ENCODE data around the gene SND1.

The SND1 gene

DNA sequence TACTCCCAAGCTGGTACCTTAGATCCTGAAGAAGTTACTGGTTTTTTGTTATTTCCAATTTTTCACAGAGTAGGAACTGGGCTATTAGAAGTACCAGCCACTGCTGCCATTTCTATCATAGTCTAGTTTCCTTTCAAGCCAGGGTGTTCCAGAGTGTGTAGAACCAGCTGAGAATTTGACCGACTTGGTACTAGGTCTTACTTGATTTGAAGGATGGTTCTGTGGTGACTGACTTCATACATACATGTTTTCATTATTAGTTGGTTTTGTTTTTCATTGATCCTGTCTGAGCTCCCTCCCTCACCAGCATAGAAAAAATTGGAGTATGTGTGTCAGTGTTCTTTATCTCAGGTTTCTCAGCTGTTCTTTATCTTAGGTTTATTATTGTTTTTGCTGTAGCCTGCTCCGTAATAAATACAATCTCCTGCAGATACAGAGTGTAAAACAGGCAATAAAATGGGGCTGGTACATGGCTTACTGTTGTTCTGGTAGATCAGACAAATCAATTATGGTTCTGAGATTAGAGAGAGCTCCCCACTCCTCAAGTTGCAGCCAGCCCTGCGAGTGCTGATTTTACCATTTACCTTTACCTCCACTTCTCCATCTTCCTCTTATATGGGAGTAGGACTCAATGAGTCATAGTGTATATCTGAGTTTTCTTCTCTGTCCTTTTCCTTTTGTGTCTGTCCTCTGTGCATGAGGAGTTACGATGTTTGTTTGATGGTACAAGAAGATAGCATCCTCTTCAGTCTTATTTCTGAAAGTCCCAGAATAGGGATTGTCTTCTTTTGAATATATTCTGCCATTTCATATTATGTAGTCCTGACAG lies 256.6 kb downstream of the SND1 start:
- no peak overlapping the region for H3K4me3 ChIP-seq (ENCODE audit: low read depth, low read length)
- in situ Hi-C loops (cut with HindIII; ENCODE audit: low sequenced_read_pairs): no loop called here
- DNase-seq (ENCODE audit: low read depth): no peak
- TF ChIP-seq, protein P1, sequence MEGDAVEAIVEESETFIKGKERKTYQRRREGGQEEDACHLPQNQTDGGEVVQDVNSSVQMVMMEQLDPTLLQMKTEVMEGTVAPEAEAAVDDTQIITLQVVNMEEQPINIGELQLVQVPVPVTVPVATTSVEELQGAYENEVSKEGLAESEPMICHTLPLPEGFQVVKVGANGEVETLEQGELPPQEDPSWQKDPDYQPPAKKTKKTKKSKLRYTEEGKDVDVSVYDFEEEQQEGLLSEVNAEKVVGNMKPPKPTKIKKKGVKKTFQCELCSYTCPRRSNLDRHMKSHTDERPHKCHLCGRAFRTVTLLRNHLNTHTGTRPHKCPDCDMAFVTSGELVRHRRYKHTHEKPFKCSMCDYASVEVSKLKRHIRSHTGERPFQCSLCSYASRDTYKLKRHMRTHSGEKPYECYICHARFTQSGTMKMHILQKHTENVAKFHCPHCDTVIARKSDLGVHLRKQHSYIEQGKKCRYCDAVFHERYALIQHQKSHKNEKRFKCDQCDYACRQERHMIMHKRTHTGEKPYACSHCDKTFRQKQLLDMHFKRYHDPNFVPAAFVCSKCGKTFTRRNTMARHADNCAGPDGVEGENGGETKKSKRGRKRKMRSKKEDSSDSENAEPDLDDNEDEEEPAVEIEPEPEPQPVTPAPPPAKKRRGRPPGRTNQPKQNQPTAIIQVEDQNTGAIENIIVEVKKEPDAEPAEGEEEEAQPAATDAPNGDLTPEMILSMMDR (IDR thresholded peaks at IDR 0.05; ENCODE audit: low read depth, low read length, missing control alignments): no peak

DNA sequence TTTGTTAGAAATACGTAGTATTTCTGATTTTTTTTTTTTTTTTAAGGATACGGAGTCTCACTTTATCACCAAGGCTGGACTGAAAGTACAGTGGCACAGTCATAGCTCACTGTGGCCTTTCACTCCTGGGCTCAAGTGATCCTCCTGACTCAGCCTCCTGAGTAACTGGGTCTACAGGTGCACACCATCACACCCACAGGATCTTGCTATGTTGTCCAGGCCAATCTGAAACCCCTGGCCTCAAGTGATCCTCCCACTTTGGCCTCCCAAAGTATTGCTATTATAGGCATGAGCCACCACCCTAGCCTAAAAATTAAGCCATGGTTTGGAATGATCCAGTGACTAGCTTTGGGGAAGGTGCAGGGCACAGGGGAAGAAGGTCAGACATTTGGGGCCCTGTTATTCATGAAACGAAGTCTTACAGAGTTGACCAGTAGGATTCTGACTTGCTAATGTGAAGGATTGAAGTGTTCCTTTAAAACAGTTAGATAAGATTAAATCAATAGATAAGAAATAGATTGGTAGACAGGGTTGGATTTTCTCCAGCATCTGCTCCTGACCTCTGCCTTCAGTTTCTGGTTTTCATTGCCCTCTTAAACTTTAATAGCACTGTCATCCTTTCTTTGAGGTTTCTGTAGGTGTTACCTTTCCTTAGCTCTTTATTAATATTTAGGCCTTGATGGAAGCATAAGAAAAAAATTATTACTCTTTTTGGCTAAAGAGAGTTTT lies 257.6 kb downstream of the SND1 start:
- TF ChIP-seq, protein P1 (IDR thresholded peaks at IDR 0.05; ENCODE audit: low read depth, low read length, missing control alignments): no peak
- DNase-seq (ENCODE audit: low read depth): no peak
- no peak overlapping the region for H3K4me3 ChIP-seq (ENCODE audit: low read depth, low read length)
- in situ Hi-C loops (cut with HindIII; ENCODE audit: low sequenced_read_pairs): no loop called here

DNA sequence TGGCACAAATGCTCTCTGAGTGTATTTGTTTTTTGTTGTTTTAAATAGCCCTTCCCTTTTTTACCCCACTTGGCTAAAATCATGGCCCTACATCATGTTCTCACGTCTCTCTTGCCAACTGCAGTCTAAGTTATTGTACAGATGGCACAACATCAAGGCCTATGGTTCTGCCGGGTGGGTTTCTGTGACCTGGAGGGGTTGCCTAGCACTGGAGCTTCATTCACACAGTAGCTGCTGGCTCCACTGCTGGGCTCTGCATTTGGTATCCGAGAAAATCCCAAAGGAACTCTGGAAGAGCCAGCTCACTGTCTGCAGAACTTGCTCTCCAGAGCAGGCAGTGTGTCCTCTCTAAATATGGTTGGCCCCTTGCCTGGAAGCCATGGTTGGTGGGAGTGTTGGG lies 258.7 kb downstream of the SND1 start:
- TF ChIP-seq, protein P1 (IDR thresholded peaks at IDR 0.05; ENCODE audit: low read depth, low read length, missing control alignments): no peak
- no peak overlapping the region for H3K4me3 ChIP-seq (ENCODE audit: low read depth, low read length)
- in situ Hi-C loops (cut with HindIII; ENCODE audit: low sequenced_read_pairs): no loop called here
- DNase-seq (ENCODE audit: low read depth): no peak

DNA sequence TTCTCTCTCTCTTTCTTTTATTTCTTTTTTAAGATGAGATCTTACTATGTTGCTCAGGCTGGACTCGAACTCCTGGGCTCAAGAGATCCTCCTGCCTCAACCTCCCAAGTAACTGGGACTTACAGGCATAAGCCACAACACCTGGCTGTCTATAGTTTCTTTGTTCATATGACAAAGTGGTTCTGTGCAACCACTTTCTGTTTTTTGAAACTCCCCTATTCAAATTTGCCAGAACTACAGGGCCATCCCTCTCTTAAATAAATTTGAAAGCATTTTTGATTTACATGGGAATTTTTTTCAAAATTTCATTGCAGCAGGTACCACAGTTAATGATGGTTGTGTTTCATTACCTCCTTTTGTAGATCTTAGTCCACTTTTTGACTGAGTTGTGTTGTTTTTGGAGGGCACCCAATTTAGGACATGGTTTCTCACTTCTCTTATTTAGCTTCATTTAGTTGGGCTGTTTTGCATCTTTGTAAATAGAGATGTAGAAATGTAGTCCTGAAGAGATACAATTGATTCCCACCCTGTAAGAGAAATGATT lies 260.0 kb downstream of the SND1 start:
- TF ChIP-seq, protein P1 (IDR thresholded peaks at IDR 0.05; ENCODE audit: low read depth, low read length, missing control alignments): no peak
- in situ Hi-C loops (cut with HindIII; ENCODE audit: low sequenced_read_pairs): no loop called here
- no peak overlapping the region for H3K4me3 ChIP-seq (ENCODE audit: low read depth, low read length)
- DNase-seq (ENCODE audit: low read depth): no peak

DNA sequence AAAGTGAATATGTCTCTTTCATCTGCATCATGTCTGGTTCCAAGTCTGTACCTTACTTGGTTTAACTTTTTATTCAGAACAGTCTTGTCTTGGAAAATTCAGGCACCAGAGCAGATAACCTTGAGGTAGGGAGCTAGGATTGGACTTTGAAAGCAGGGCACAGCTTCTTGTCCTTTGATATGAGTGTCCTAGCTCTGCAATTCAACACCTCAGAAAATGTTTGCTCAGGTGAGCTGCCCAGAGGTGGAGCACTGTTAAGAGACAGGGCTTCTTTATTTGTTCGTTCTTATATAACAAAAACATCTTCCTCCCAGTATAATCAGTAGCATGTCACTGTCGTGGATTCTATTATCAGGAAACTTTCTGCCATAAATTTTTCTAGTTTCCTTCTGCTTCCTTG lies 260.9 kb downstream of the SND1 start:
- no peak for DNase-seq (ENCODE audit: low read depth)
- TF ChIP-seq, protein P1 (IDR thresholded peaks at IDR 0.05; ENCODE audit: low read depth, low read length, missing control alignments): no peak
- no peak overlapping the region for H3K4me3 ChIP-seq (ENCODE audit: low read depth, low read length)
- in situ Hi-C loops (cut with HindIII; ENCODE audit: low sequenced_read_pairs): no loop called here

DNA sequence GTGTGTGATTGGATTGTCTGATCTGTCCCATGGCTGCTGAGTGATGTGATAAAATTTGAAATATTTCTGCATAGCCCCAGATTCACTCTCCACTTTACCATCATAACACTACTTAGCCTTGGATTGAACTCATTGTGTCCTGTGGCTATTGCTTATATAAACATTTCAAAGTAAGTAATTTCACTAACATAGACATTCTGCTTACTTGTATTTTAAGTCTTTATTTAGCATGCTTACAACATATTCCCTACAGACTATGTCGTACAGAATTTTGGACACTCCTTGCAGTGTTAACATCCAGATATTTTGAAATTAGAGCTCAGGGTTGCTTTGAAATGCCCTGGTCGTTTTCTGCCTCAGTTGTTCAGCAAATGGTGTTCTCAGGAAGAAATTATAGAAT lies 261.7 kb downstream of the SND1 start:
- in situ Hi-C loops (cut with HindIII; ENCODE audit: low sequenced_read_pairs): no loop called here
- DNase-seq (ENCODE audit: low read depth): no peak
- TF ChIP-seq, protein P1 (IDR thresholded peaks at IDR 0.05; ENCODE audit: low read depth, low read length, missing control alignments): no peak
- no peak overlapping the region for H3K4me3 ChIP-seq (ENCODE audit: low read depth, low read length)

Data from astrocyte of the cerebellum (primary cell).